NOMO-1 treated with DMSO at 0.1 percent for 48 hours (cell line): Measurements from ENCODE around the gene CARD14.
"Not testable (repeated sequence)": the region's sequence is repeated elsewhere in the genome, so short reads cannot be mapped to it uniquely, and the experiment has no call there.

Experiments
- DNase-seq: peaks from one replicate; lab custom pipeline; 2025; ENCODE audit not compliant: unreplicated experiment; lab: John Stamatoyannopoulos, UW

The CARD14 gene

DNA sequence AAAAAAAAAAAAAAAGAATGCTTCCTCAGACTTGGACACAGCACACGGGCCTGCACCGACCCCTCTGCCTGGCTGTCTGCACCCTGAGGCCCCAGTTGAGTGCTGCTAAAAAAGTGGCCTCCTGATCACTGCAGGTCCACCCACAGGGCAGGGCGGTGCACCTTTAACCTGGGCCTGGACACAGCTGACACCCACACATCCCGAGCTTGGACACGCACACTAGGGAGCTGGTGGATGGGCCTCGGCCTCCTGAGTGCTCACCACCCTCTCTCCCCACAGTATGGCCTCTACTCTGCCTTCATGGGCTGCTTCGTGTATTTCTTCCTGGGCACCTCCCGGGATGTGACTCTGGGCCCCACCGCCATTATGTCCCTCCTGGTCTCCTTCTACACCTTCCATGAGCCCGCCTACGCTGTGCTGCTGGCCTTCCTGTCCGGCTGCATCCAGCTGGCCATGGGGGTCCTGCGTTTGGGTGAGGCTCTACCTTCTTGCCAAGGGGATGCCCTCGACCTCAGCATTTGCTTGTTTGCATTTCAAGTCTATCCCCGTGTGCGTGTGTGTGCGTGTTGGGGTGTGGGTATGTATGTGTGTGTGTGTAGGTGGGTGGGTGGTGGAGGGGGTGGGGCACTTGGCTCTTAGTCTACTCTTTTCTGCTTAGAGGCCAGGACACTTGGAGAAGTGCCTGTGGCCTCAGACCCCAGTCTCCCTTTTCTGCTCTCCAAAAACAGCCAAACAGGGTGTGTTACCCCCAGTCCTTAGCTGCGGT, 52.7 kb downstream of the CARD14 start:
- no peak for DNase-seq

DNA sequence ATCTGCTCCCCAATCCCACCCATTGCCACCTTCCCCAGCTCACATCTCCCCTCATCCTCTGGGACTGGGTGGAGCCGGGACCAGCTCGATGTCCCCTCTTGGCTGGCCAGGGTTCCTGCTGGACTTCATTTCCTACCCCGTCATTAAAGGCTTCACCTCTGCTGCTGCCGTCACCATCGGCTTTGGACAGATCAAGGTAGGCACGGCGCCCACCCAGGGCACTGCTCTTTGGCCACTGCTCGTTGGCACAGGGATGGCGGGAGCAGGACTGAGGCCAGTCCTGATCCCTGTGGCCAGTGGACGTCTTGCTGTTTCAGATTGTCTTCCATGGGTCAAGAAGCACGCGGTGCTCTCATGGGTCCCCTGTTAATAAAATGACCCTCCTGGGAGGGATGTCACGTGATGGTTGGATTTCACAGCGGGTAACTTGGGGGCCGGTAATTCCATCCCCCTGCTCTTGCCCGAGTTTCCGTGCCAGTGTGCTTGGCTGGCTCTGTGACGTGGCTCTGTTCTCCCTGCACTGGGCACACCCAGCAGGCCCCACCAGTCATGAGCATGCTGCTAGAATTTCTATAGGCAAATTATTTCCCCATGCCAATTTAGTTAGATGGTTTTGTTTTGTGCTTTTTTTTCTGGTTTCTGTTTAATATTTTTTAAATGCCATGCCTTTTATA, 53.4 kb downstream of the CARD14 start:
- DNase-seq = no peak

DNA sequence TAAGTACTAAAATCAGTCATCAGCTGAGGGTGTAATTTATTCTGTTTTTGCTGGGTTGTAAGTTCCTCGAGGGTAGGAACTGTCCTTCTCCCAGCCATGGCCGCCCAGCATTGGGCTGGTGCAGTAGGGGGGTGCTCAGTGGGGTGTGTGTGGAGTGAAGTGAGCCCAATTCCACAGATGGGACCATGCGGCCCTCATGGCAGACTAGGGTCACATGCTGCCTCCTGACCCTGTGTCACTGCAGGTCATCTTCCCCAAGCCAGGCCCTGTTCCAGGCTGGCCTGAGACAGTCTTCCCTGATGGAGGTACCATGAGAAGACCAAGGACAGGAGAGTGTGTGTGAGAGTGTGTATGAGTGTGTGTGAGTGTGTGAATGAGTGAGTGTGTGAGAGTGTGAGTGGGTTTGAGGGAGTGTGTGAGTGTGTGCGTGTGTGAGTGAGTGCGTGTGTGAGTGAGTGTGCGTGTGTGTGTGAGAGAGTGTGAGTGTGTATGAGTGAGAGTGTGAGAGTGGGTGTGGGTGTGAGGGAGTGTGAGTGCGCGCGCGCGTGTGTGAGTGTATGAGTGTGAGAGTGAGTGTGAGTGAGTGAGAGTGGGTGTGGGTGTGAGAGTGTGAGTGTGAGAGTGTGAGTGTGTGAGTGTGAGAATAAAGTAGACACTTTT, 54.1 kb downstream of the CARD14 start:
- DNase-seq = no peak

DNA sequence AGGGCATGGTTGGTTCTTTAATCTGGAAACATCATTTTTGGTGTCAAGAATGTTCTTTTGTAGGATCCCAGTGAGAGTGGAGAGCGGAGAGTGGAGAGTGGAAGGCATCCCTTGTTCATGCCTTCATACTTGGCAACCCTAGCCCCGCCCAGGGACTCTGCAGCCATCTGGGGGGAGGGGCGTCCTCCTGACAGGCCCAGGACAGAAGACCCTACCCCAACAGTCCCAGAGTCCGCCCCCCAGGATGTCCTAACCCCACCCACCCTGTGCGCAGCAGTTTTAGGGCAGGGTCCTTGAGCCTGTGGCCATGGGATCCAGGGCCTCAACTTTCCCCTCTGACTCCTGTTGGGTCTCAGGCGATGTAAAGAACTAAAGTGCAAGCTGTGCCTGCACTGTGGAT, 54.9 kb downstream of the CARD14 start:
- DNase-seq = no peak

DNA sequence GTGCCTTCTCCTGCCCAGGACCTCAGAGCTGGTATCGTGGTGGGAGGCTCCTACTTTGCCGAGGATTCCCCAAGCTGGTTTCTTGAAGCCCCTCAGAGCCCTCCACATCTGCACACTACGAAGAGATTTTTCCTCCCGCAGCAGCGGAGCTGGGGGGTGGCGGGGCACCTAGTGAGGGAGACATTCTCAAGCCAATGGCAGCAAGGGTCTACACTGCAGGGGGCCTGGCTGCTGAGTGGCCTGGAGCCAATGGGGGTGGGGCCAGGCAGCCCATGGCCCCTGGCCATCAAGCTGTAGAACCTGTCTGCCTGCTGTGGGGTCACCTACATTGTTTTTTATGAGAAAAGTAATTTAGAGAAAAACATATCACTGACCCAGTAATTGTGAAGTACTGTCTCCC, 55.4 kb downstream of the CARD14 start:
- DNase-seq = no peak

DNA sequence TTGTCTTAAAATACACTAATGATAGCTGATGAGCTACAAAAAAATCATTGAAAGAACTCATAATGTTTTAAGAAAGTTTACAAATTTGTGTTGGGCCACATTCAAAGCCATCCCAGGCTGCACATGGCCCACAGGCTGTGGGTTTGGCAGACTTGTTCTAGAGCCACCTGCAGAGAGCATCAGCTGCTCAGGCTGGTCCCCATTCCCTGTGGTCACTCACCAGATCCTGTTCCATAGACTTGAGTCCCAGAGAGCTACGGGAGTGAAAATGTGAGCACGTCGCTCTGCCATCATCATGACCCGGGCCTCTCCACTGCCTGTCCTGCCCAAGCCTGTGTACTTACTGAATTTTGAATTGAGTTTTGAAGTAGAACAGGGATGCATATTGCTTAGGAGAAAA, 57.3 kb downstream of the CARD14 start:
- DNase-seq = no peak

DNA sequence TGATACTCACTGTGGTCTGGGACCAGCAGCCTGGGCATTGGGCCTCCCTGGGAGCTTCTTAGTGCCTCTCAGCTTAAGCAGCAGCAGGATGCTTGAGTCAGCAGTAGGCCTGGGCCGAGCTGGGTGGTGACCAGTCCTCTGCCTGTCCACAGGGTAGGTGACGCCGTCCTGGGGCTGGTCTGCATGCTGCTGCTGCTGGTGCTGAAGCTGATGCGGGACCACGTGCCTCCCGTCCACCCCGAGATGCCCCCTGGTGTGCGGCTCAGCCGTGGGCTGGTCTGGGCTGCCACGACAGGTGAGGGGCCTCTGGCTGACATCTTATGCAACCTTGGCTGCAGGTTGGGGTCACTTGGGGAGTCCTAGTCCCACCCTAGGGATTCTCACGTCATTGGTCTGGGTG, 57.8 kb downstream of the CARD14 start:
- no peak for DNase-seq

DNA sequence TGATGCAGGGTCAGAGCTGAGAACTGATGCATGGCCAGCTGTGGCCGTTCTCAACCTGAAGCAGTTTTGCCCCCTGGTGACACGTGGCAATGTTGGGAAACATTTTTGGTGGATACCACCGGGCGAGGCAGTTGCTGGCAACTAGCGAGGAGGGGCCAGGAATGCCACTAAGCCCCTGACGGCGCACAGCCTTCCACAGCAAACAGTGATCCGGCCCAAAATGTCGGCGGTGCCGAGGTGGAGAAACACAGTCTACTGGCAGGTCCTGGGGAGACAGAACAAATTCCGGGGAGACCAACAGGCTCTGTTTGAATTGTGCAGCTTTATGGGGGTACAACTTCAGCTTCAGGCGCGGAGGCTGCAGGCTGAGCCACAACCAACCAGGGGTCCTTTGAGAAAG, 58.6 kb downstream of the CARD14 start:
- no peak for DNase-seq

DNA sequence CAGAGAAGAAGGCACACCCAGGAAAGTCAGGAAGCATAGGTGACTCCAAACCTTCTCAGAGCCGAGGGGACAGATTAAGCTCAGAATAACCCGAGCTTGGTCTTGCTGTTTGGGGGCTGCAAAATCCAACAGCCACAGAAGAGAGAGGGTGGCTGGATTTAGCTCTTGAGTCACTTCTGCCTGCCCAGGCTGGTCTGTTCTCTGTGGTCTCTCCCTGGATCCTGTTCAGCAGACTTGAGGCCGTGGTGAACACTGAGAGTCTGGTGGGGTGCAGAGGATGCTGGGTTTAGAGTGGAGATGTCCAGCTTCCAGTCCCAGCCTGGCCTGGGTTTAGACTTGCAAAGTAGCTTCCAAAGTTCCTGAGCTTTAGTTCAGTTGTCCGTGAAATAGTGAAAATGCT, 59.2 kb downstream of the CARD14 start:
- DNase-seq = no peak

DNA sequence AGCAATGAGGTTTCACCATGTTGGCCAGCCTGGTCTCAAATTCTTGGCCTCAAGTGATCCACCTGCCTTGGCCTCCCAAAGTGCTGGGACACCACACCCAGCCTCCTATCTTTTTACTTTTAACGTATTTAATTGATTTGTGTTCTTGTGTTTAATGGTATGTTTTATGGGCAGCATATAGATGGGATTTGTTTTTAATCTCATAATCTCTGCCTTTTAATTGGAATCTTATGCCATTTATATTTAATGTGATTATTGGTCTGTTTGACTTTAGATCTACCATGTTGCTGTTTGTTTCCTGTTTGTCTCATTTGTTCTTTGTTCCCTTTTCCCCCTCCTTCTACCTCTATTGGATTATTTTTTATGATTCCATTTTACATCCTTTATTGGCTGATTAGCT, 62.6 kb downstream of the CARD14 start:
- DNase-seq = no peak

DNA sequence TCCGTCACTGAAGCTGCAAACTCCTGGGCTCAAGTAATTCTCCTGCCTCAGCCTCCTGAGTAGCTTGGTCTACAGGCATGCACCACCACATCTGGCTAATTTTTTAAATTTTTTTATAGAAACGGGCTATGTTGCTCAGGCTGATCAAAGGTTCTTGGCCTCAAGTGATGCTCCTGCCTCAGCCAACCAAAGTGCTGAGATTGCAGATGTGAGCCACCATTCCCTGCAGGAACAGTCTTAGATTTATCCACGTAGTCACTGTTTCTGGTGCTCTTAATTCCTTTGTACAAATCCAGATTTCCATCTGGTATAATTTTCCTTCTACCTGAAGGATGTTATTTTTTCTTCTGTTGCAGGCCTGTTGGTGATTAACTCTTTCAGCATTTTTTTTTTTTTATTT, 63.4 kb downstream of the CARD14 start:
- DNase-seq = no peak

DNA sequence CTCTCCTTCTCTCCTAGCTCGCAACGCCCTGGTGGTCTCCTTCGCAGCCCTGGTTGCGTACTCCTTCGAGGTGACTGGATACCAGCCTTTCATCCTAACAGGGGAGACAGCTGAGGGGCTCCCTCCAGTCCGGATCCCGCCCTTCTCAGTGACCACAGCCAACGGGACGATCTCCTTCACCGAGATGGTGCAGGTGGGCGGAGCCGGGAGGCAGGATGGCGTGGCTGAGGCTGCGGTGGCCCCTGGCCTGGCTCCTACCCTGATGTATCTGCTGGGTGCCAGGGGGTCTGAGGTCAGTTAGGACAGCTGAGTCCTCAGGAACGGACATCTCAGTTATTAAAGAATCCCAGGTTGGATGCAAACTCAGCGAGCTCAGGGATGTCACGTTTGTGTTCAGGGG, 67.1 kb downstream of the CARD14 start:
- DNase-seq = no peak

DNA sequence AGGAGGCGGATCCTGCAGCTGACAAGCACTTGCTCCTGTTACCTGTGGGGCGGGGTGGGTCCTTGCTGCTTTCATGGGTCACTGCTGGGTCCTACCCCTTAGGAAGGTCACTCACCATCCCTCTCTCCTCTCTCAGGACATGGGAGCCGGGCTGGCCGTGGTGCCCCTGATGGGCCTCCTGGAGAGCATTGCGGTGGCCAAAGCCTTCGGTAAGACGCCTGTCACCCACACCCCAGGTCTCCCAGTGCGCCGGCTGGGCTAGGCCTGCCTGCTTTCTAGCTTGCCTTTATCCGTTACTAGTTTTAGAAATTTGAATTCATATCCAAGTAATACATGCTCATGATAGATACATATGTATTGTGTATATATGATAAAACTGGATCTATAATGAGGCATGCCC, 67.6 kb downstream of the CARD14 start:
- DNase-seq = no peak

DNA sequence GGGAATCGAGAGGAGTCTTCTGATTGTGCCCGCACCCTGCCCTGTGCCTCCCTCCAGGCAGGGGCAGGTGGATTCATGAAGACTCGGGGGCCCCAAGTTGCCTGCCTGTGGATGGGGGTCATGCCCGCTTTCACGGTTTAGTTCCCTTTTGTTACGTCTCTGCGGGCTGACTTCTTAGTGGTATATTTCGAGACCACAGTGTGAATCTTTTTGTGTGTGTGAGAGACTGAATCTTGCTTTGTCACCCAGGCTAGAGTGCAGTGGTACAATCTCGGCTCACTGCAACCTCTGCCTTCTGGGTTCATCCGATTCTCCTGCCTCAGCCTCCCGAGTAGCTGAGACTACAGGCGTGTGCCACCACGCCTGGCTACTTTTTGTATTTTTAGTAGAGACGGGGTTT, 72.7 kb downstream of the CARD14 start:
- no peak for DNase-seq

DNA sequence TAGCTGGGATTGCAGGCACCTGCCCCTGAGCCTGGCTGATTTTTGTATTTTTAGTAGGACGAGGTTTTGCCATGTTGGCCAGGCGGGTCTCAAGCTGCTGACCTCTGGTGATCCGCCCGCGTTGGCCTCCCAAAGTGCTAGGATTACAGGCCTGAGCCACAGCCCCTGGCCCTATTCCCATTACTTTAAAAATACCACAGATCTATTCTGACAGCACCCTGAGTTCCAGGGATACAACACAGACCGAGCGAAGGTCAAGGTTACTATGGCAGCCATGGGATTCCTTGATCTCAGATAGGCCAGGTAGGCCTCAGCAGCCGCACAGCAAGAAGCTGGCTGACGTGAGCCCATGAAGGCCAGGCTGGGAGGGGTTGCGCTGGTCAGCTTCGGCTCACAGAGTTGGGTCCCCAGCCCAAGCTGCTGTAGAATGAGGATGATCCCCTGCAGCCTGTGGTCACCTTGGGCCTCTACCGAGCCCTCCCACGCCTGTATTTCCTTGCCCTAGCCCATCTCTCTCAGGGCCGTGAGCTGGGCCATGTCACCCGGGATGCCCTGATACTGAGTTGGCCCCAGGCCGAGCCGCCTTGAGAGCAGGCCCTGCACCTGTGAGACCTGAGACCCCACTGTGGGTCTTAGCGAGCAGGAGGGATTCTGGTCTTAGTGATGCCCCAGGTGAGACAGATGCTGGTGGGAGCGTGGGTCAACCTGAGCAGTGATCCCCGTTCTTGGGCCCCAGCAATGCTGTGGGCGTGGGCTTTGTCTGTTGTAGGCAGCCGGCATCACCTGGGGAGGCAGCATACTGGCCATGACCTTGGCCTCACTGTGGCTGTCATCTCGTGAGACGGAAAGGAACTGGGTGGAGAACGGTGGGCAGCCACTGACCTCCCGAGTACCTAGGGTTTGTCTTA, 74.0 kb downstream of the CARD14 start:
- DNase-seq = no peak

DNA sequence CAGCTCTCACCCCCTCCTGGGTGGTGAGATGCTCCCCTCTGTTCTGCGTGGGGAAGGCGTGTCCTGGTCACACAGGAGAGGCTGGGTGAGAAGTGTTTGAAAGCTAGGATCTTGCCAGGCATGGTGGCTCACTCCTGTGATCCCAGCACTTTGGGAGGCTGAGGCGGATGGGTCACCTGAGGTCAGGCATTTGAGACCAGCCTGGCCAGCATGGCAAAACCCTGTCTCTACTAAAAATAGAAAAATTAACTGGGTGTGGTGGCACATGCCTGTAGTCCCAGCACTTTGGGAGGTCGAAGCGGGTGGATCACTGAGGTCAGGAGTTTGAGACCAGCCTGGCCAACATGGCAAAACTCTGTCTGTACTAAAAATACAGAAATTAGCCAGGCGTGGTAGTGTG, 74.6 kb downstream of the CARD14 start:
- DNase-seq = not testable (repeated sequence)

DNA sequence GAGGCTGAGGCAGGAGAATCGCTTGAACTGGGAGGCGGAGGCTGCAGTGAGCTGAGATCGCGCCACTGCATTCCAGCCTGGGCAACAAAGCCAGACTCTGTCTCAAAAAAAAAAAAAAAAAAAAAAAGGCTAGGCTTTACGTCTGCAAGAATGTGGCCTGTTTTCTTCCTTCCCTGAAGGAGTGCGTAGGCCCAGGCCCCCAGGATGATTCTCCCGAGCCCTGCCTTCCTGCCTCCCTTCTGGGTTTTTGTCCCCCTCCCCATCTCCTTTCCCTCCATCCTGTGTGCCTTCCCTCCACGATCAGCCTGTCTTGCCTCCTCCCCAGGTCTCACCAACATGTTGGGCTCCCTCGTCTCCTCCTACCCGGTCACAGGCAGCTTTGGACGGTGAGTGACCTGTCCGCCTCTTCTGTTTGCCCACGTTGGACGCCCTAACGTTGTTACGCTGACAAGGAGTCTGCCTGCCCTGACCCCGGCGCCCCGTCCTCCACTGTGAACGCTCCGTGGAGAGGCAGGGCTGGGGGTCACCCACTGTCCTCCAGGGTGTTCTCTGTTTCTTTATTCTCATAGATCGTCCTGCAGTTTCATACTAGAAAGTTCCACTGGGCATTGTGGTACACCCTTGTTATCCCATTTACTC, 75.2 kb downstream of the CARD14 start:
- no peak for DNase-seq

DNA sequence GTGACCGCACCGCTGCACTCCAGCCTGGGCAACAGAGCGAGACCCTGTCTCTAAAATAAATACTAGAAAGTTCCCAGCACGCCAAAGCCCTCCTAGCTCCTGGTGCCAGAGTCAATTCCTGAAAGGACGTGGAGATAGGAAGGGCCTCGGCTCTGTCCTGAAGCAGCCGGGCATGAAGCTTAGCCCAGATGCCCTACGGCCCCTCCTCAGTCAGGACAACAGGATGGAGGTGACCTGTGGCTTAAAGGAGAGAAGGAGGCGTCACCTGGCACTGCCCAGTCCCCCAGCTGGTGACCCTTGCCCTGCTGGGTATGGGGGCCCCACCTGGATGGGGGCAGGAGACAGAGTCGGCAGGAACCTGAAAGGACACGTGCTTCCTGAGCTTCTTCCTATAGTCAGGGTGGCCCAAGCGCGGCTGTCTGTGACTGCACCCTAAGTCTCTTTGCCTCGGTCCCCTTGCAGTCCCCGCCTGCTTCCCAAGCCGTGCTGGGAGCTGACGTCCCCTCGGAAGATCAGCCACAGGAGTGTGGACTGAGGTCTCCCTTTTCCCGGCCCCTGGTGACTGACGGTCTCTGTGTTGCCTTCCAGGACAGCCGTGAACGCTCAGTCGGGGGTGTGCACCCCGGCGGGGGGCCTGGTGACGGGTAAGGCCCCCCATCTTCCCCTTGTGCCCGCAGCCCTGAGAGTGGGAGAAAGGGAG, 75.9 kb downstream of the CARD14 start:
- DNase-seq = no peak

DNA sequence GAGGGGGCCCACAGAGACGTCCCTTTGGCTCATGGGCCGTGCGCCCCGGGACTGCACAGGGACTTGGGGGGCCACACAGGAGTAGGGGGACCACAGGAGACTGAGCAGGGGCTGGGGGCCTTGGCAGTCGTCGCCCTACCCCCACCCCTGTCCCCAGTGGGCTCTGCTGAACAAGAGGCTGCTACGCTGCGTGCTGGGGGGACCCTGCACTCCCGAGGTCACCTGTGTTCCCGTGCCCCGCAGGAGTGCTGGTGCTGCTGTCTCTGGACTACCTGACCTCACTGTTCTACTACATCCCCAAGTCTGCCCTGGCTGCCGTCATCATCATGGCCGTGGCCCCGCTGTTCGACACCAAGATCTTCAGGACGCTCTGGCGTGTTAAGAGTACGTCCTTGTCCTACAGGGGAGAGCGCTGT, 76.4 kb downstream of the CARD14 start:
- DNase-seq = no peak

DNA sequence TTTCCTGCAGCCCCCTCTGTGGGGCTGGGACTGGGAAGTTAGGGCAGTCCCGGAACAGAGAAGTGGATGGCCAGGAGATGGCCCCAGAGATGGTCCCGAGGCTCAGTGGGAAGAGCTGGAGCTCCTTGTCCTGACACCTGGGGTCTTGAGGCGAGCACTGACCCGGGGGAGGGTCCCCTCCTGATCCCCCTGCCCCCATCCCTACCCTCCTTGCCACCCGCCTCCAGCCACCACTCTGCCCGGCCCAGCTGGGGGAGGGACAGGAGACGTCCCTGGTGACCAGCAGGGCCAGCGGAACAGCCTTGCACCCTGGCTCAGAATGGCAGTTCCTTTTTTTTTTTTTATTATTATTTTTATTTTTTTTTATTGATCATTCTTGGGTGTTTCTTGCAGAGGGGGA, 76.9 kb downstream of the CARD14 start:
- DNase-seq = no peak
